Body of pancreas (tissue), 4 donors: ENCODE data around the gene L3MBTL2.

Experiments used
- POLR2A ChIP-seq, 3 donors: fragments of 450-650 bp; IDR thresholded peaks; one replicate each; pipeline ENCODE4 v1.6.1; 2016; ENCODE audit warnings: antibody characterized with exemption in 3 of 3, mild to moderate bottlenecking in 2 of 3
- TF ChIP-seq, protein P1 (sequence below), 7 experiments: fragments of 450-650 bp in 4 of 7; fragments of 200-600 bp in 3 of 7; sonication (generic) in 3 of 7; IDR thresholded peaks; one replicate each; pipeline ENCODE4 v1.5.1; 2016 to 2019; ENCODE audit warnings: antibody characterized with exemption in 7 of 7

GRCh38 chr22:41157083-41157482 lies 48.0 kb upstream of the L3MBTL2 start:
- TF ChIP-seq, protein P1, sequence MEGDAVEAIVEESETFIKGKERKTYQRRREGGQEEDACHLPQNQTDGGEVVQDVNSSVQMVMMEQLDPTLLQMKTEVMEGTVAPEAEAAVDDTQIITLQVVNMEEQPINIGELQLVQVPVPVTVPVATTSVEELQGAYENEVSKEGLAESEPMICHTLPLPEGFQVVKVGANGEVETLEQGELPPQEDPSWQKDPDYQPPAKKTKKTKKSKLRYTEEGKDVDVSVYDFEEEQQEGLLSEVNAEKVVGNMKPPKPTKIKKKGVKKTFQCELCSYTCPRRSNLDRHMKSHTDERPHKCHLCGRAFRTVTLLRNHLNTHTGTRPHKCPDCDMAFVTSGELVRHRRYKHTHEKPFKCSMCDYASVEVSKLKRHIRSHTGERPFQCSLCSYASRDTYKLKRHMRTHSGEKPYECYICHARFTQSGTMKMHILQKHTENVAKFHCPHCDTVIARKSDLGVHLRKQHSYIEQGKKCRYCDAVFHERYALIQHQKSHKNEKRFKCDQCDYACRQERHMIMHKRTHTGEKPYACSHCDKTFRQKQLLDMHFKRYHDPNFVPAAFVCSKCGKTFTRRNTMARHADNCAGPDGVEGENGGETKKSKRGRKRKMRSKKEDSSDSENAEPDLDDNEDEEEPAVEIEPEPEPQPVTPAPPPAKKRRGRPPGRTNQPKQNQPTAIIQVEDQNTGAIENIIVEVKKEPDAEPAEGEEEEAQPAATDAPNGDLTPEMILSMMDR (IDR thresholded peaks at IDR 0.05) = no peak
- no peak for TF ChIP-seq POLR2A (IDR thresholded peaks at IDR 0.05)
